GM19025 (cell line): Measurements from ENCODE around the gene COL26A1.
"Not testable (repeated sequence)": the region's sequence is repeated elsewhere in the genome, so short reads cannot be mapped to it uniquely, and the experiment has no call there.

Experiments used
- ATAC-seq: cut with Tn5 transposase; IDR thresholded peaks from one replicate; pipeline ENCODE4 v1.9.1; 2021; ENCODE audit warnings: mild to moderate bottlenecking, low read depth, moderate library complexity; ENCODE audit not compliant: unreplicated experiment

The COL26A1 gene

GRCh38 chr7:101547022-101547915, 184.6 kb downstream of the COL26A1 start:
- no peak for ATAC-seq

- ATAC-seq: no peak
Observed at GRCh38 chr7:101547916-101548661, 185.4 kb downstream of the COL26A1 start.

- ATAC-seq: no peak
Observed at GRCh38 chr7:101549734-101550133, 187.1 kb downstream of the COL26A1 start.

- ATAC-seq: no peak
Observed at GRCh38 chr7:101550641-101551541, 188.2 kb downstream of the COL26A1 start.

- ATAC-seq: no peak
Observed at GRCh38 chr7:101553018-101553770, 190.5 kb downstream of the COL26A1 start.

GRCh38 chr7:101553771-101554445, 191.2 kb downstream of the COL26A1 start:
- no peak for ATAC-seq

- no peak for ATAC-seq
Observed at GRCh38 chr7:101554584-101555268, 192.1 kb downstream of the COL26A1 start.

GRCh38 chr7:101555269-101555920, 192.7 kb downstream of the COL26A1 start:
- ATAC-seq: no peak

GRCh38 chr7:101555921-101556275, 193.2 kb downstream of the COL26A1 start:
- no peak for ATAC-seq

- no peak for ATAC-seq
Observed at GRCh38 chr7:101556453-101556968, 193.8 kb downstream of the COL26A1 start.

GRCh38 chr7:101557421-101557820, 194.7 kb downstream of the COL26A1 start:
- ATAC-seq: no peak

GRCh38 chr7:101557978-101558741, 195.5 kb downstream of the COL26A1 start:
- ATAC-seq: no peak

- ATAC-seq: no peak
Observed at GRCh38 chr7:101558742-101559325, 196.2 kb downstream of the COL26A1 start.

- no peak for ATAC-seq
Observed at GRCh38 chr7:101559586-101559985, 196.9 kb downstream of the COL26A1 start.

GRCh38 chr7:101560021-101560420, 197.3 kb downstream of the COL26A1 start:
- not testable (repeated sequence) for ATAC-seq

GRCh38 chr7:101560856-101561255, 198.2 kb downstream of the COL26A1 start:
- ATAC-seq: no peak

GRCh38 chr7:101561293-101561692, 198.6 kb downstream of the COL26A1 start:
- ATAC-seq: not testable (repeated sequence)
